ENCODE data around the gene ZNF79. TPM values are rescaled to one million over a fixed set of nuclear protein-coding genes. Genes with fewer than 3 reads are reported as not detected.

The ZNF79 gene
- total and polyA plus RNA-seq, 2 of the 4 experiments (the other 2 are of a cell fraction), result 5.6 to 15.4 TPM

GRCh38 chr9:127470662-127471061 is 46.5 kb downstream of the ZNF79 start:
- ChIA-PET POLR2A (ENCODE audit: unreplicated experiment) (no interaction called here), CTCF (no interaction called here)
- Histone ChIP-seq H2AK5ac (ENCODE audit: low read depth, low read length) (no peak overlapping the region), H4K91ac (ENCODE audit: insufficient read depth, low read depth, low read length) (no peak overlapping the region), H2BK15ac (ENCODE audit: low read depth, low read length) (no peak overlapping the region), H3K27me3 (ENCODE audit: control insufficient read depth, insufficient read depth, low read length) (no peaks in the 10 kb centered on the region), H3K4me2 (ENCODE audit: low read depth, low read length) (no peak overlapping the region), H3K56ac (ENCODE audit: extremely low read depth, insufficient read depth, low read length) (no peak overlapping the region), H2AFZ (replicated peaks; ENCODE audit: low read length, poor library complexity) (no peak overlapping the region), H3K18ac (ENCODE audit: low read depth, low read length) (no peak overlapping the region), H3K4me1 (ENCODE audit: control insufficient read depth, insufficient read depth, low read length) (no peaks in the 10 kb centered on the region; the same call in 1 of the 2 replicates), H4K5ac (ENCODE audit: low read depth, low read length) (no peak overlapping the region), H3K79me1 (ENCODE audit: low read depth in 1 of 2, low read length in 2 of 2) (no peaks in the 10 kb centered on the region; a peak in 1 of 4 replicates), H3K9me1 (ENCODE audit: insufficient read depth, low read length) (no peaks in the 10 kb centered on the region), H2AK9ac (replicated peaks; ENCODE audit: low read depth, low read length, poor library complexity) (no peak overlapping the region), H3K9me3 (ENCODE audit: control insufficient read depth, insufficient read depth, low read length) (no peaks in the 10 kb centered on the region), H4K20me1 (ENCODE audit: insufficient read depth, low read length) (no peaks in the 10 kb centered on the region), H3K23ac (ENCODE audit: low read depth, low read length) (no peak overlapping the region), H4K8ac (ENCODE audit: low read depth in 2 of 2, low read length in 2 of 2) (no peak overlapping the region), H3K4me3 (ENCODE audit: insufficient read depth, low read depth, low read length) (no peak overlapping the region), H3K4ac (ENCODE audit: low read depth, low read length) (no peak overlapping the region), H2BK120ac (ENCODE audit: low read depth, low read length) (no peak overlapping the region), H3K27ac (ENCODE audit: insufficient read depth, low read length) (no peak overlapping the region), H2BK5ac (ENCODE audit: low read depth, low read length, poor library complexity, severe bottlenecking) (no peak overlapping the region), H3K36me3 (ENCODE audit: control insufficient read depth, insufficient read depth, low read length) (peaks cover 19% of the 10 kb centered on the region), H3K14ac (replicated peaks; ENCODE audit: low read depth, low read length) (no peak overlapping the region), H3K9ac (ENCODE audit: low read depth, low read length) (no peak overlapping the region), H2BK20ac (ENCODE audit: low read depth, low read length) (no peak overlapping the region)
- dilution Hi-C loops (cut with HindIII; ENCODE audit: low sequenced_read_pairs, unreplicated experiment), result no loop called here
- TF ChIP-seq CHD1 (IDR thresholded peaks at IDR 0.05; ENCODE audit: low read depth, low read length) (no peak), CEBPB (IDR thresholded peaks at IDR 0.05; ENCODE audit: low read depth, low read length) (no peak), POLR2A (IDR thresholded peaks at IDR 0.05; ENCODE audit: low read depth, low read length) (no peak), RFX5 (IDR thresholded peaks at IDR 0.05; ENCODE audit: low read depth, low read length) (no peak), MAZ (IDR thresholded peaks at IDR 0.05; ENCODE audit: borderline replicate concordance, low read depth, low read length) (no peak), BHLHE40 (IDR thresholded peaks at IDR 0.05; ENCODE audit: low read depth, low read length) (no peak), NFE2L2 (IDR thresholded peaks at IDR 0.05; ENCODE audit: low read depth, low read length) (no peak), MXI1 (IDR thresholded peaks at IDR 0.05; ENCODE audit: borderline replicate concordance, low read depth, low read length) (no peak), SMC3 (IDR thresholded peaks at IDR 0.05; ENCODE audit: low read depth, low read length) (no peak), MAFK (IDR thresholded peaks at IDR 0.05; ENCODE audit: low read depth, low read length) (no peak), RCOR1 (IDR thresholded peaks at IDR 0.05; ENCODE audit: insufficient replicate concordance, low read length) (no peak), RAD21 (IDR thresholded peaks at IDR 0.05; ENCODE audit: low read length) (no peak)
- TF ChIP-seq, protein P1, sequence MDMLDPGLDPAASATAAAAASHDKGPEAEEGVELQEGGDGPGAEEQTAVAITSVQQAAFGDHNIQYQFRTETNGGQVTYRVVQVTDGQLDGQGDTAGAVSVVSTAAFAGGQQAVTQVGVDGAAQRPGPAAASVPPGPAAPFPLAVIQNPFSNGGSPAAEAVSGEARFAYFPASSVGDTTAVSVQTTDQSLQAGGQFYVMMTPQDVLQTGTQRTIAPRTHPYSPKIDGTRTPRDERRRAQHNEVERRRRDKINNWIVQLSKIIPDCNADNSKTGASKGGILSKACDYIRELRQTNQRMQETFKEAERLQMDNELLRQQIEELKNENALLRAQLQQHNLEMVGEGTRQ (IDR thresholded peaks at IDR 0.05; ENCODE audit: low read depth, low read length), result no peak
- DNase-seq (no peak), ATAC-seq (ENCODE audit: low read depth) (no peak)
- in situ Hi-C loops (cut with MboI; ENCODE audit: low sequenced_read_pairs), result no loop called here
- intact Hi-C loops (cut with micrococcal nuclease), result no loop called here
- BruUV-seq (replicated peaks), result no TSS peak
- WGBS, 2 experiments (ENCODE audit: extremely low coverage in 2 of 2, insufficient read length in 1 of 2), result no CpG with 5 or more reads among the region's 3 CpGs

Data from IMR-90 (cell line).